ENCODE data around the gene RUSC1. TPM values are rescaled to one million over a fixed set of nuclear protein-coding genes. Genes with fewer than 3 reads are reported as not detected.
A peak's percentile ranks its signal among the peaks of the same experiment; 100 is the strongest.

RUSC1 gene
- total RNA-seq, 2 donors from 2014 or later, result 18.7 to 25.3 TPM

DNA sequence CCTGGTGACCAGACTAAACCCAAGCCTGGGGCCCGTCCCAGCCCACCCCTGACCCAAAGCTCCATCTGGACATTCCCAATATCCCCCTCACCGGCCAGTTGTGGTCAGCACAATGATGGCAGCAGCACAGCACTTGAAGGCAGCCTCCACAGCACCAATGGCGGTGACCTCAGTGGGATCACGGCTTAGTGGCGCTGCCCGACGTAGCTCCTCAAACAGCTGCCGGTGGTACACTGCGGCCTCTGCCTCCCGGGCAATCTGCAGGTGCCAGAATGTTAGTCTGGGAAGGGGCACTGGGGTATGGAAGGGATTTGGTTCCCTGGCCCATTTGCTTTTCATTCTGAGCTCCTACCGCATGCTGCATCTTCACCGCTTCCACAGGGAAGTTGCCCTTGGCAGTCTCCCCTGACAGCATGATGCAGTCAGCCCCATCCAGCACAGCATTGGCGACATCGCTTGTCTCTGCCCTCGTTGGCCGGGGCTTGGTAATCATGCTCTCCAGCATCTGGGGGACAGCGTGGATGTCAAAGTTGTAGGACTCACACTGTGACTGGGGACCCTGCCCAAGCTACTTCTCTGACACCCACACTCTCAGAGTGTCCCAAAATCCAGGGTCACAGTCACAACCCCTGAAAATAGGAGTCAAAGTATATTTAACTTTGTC lies 27.5 kb upstream of the RUSC1 start:
- DNase-seq, result no peak
- no peak for ATAC-seq
- intact Hi-C loops (cut with DNase I), result no loop called here

DNA sequence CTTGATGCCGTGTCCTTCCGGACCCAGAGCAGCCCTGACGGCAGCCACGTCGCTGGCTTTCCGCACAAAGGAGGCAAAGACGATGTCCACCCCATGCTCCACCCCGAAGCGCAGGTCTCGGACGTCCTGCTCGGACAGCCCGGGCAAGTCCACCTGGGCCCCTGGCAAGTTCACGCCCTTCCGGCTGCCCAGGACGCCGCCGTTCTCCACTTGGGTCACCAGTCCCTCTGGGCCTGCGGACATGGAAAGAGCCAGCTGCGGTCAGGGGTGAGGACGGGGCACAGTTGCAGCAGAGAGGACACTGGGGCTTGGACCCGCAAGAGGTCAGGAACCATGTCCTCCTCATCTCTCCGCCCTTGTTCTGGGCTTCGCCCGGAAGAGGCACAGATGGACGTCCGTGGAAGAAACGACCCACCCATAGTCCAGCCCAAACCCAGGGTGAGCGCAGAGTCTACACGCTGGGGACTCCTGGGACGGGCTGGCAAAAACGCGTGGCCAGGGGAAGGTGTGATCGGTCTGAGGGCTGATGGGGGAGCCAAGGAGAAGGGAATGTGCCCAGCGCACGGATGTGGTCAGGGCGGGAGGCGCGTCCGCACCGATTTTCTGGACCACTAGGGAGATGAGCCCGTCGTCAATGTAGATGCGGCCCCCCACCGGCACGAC lies 26.0 kb upstream of the RUSC1 start:
- ATAC-seq (peak; percentile 30 to 32), DNase-seq (no peak)
- intact Hi-C loops (cut with DNase I), result no loop called here

DNA sequence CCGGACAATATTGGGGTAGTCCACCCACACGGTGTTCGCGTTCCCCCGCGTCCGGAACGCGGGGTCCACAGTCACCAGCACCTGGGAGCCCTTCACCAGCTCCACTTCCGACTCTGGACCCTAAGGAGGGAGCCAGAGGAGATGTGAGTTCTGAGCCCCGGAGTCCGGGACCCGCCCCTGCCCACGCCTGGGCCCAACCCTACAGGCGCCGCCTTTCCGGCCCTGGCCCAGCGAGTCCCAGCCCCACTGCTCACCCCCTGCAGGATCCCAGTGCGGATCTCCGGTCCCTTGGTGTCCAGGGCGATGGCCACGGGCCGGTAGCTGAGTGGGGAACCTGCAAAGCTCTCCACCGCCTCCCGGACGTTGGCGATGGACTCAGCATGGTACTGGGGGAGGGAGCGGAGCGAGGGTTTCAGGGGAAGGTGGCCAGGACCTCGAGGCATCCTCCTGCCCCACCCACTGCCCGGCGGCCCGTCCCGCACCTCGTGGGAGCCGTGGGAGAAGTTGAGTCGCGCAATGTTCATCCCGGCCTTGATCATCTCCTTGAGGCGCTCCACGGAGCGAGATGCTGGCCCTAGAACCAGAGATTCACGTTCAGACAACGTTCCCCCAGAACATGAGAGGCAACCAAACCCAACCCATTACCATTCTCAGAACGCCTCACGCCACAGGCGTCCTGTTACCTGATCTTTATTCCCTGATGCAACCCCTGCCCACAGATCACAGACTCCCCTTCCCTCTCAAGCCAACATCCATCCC lies 25.3 kb upstream of the RUSC1 start:
- peak in 1 of 2 donors; percentile 61 for ATAC-seq
- intact Hi-C loops (cut with DNase I), result no loop called here
- no peak for DNase-seq

DNA sequence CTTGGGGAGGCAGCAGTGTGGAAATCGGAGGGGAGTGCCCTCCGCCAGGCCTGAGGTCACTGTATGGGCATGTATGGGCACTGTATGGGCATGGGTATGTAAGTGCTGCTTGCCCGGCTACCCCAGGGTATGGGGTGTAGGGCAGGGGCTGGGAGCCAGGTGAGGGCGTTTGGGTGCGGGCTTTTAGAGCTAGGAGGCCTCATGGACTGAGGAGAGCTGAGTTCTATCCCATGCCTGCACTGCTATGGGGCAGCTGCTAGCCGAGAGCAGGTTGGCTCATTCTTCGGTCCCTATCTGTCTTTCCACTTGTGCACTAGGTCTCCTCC lies 24.8 kb upstream of the RUSC1 start:
- intact Hi-C loops (cut with DNase I), result no loop called here
- ATAC-seq (no peak), DNase-seq (no peak)

DNA sequence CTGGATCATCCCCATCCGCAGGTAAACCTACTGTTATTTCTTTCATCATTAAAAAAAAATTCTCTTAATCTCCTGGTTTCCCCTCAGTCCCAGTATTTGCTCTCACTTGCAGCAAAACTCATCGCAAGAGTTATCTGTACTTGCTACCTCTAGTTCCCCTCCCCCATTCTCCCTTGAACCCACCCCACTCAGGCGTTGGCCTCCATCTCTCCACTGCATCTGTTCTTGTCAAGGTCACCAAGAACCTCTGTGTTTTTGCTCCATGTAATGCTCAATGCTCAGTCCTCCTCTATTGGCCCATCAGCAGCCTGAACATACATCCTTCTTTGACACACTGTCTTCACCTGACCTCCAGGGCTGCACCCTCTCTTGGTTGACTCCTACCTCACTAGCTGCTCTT lies 24.0 kb upstream of the RUSC1 start:
- DNase-seq (no peak), ATAC-seq (no peak)
- intact Hi-C loops (cut with DNase I), result no loop called here

DNA sequence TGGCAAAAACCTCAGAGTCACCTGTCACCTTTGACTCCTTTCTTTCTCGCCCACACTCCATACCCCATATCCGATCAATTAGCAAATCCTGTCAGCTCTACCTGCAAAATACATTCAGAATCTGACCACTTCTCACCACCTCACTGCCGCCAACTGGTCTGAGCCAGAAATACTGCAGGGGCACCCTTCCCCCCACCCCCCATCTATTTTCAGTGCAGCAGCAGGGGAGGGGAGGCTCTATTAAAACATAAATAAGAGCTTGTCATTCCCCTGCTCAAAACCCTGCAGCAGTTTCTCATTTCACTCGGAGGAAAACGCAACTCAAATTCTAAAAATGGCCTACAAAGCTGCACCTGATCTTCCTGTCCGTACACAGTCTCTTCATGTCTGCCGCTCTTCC lies 23.3 kb upstream of the RUSC1 start:
- intact Hi-C loops (cut with DNase I), result no loop called here
- DNase-seq, result no peak
- no peak for ATAC-seq

DNA sequence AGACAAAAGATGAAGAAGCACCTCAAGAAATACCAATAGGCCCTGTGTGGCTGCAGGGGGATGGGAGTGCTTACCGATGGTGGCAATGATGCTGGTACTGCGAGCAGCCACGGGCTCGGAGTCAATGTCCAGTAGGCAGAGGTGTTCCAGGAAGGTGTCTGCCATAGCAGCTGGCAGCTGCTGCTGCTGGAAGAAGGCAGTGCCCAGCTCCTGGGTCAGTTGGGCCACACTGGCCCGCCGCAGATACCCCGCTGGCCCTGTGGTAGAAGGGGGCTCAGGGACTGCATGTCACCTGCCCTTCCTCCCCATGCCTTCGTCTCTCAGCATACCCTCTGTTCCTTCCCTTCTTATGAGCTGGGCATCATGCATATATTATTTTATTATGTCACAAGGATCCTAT lies 20.7 kb upstream of the RUSC1 start:
- ATAC-seq, result no peak
- intact Hi-C loops (cut with DNase I), result no loop called here
- no peak for DNase-seq

DNA sequence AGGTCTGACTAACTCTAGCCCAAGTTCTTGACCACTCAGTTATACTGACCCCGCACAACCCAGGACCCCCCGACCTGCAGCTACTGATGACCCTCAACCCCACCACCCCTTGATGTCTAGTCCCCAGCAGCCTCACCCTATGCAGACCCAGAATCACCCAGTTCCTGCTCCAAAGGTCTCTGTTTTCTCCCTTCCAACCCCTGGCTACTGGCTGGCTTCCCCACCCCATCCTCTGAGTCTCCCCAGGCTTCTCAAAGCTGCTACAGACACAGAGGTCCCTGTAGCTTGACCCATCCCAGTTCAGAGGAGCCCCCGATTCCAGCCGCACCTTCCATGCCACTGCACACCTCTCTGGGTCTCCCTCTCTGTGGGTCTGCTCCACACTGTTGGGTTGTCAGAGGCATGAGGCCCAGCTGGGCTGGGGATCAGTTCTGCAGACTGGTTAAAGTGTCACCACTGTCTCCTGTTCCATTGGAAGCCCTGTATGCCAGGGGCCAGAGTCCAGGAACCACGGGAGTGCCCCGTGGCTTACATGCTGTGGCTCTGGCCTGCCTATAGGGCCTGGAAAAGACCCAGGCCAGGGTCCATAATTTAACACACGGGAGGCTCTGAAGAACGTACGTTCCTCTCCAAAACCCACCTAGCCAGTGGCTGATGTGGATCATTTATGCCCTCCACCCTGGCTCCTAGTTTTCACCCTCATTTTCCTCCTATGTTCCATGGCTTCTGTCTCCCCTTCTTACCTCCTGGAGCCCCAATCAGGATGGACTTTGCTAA lies 20.0 kb upstream of the RUSC1 start:
- DNase-seq (no peak), ATAC-seq (no peak)
- intact Hi-C loops (cut with DNase I), result no loop called here

DNA sequence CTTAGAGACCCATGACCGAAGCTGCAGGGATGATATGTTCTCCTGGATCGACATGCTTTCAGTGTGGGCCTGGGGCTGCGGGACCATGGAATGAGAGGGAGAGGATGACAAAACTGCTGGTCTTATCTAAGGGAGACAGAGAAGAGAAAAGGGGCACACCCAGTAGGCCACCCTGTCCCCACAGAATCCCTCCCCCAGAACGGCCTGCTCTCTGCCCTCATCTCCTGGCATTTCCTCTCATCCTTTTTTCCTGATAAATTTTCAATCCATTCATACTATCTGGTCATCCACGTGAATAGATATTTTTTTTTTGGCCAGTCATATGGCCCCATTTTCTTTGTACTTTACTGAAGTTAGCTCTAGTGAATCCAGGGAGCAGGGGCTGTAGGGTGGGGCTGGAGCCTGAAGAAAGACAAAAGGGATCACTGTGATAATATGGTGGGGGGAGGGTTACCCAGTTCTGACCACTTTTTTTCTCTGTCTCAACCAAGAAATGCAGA lies 19.3 kb upstream of the RUSC1 start, which contains the start of gene PKLR:
PKLR (minus strand) TSS at position 97 of the 500 bp plus-strand sequence; CDS start at position 54, 43 bp downstream.
- DNase-seq (no peak), ATAC-seq (no peak)
- intact Hi-C loops (cut with DNase I), result no loop called here

DNA sequence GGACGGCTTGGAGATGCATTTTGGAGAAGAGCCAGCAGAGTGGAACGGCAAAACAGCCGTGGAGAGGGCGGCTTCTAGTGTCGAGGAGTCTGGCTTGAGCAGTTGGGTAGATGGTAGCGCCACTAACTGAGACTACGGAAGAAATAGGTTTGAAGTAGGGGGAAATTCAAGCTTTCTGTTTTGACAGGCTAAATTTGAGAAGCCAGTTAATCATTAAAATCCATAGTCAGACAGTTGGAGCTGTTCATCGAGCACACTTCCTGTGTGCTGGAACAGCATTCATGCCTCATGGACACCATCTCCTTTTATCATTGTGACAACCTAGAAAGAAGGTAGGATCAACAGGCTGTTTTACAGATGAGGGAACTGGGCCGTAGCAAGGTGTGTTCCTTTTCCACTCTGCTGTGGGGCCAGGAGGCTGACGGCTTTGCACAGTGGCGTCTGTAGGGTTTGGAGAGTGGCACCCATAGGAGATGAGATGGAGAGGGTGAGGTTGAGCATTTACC lies 16.1 kb upstream of the RUSC1 start:
- intact Hi-C loops (cut with DNase I), result no loop called here
- no peak for ATAC-seq
- DNase-seq, result no peak

DNA sequence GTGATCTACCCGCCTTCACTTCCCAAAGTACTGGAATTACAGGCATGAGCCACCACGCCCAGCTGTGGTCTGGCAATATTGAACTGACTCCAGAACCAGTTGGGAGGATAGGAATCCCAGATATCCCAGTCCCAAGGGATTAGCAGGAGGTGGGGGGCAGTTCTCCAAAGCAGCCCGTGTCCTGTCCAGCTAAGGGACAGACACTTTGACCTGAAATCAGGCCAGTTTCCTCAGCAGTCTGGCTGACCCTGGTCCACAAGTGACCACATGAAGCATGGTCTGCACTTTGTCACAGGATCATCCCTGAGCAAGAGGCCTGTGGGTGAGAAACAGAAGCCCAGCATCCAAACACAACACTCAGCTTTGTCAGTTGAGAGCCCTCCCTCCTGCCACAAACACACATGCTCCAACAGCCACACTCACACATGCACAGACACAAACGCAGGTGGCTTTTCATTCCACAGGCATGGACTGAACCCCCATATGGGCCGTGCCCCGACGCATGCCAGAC lies 14.8 kb upstream of the RUSC1 start:
- intact Hi-C loops (cut with DNase I), result no loop called here
- DNase-seq (no peak), ATAC-seq (no peak)

DNA sequence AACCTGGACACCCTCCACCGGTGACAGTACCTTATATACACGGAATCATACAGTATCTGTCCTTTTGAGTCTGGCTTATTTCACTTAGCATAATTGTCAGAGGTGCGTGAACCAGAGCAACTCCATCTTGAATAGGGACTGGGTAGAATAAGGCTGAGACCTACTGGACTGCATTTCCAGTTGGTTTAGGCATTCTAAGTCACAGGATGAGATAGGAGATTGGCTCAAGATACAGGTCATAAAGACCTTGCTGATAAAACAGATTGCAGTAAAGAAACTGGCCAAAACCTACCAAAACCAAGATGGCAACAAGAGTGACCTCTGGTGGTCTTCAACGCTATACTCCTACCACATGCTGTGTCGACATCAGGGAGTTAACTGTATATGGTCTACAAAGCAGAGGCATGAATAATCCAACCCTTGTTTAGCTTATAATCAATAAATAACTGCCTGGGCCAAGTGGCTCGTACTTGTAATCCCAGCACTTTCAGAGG lies 13.4 kb upstream of the RUSC1 start:
- intact Hi-C loops (cut with DNase I), result no loop called here
- DNase-seq, result no peak
- ATAC-seq, result no peak

DNA sequence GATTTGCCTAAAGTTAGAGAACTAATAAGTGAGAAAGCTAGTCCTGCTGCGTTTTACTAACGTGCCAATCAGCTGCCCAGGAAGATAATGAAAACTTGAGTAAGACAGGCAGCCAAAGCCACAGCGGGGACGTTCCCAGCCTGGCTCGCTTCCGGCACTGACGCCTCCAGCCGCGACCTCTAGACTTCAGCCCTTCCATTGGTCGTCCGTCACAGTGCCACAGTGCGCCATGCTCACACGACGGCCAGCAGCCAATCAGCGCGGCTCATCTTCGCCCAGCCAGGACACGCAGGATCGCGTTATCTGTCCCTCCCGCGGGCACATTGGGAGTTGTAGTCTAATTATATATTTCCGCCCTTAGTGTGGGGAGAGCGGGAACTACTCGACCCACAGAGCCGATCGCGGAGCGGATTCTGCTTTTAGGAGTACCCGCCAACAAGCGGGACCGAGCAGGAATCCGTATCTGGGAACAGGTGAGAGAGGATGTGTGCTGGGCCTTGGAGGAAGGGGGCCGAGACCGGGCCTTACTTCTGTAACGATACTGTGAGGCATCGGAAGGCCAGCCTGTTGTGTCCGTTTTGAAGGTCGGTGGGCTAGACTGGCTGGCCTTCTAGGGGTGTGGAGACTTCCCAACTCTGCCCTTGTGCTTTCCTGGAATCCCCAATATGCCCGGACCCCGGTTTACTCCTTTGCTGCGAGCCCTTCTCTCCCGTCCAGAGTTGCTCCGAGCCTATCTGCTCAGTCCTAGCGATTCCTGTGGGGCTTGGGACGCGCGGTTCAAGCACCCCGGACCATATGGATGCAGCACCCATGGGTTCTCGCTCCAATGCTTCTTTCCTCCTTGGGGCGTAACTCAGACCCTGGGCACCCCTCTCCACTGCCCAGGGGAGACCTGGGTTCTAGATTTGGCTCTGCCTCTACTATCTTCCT lies 11.9 kb upstream of the RUSC1 start, which contains the start of gene FDPS:
FDPS (plus strand) TSS at position 374 of the 930 bp plus-strand sequence. CDS start 924 bp downstream, outside the sequence.
- peak; percentile 99 for DNase-seq
- peak; percentile 99 for ATAC-seq
- intact Hi-C loops (cut with DNase I), result loop anchor here in 1 of 2 donors (2.0 kb wide), 1 partner anchor 36 kb away; the partner anchor contains the start of gene CLK2

DNA sequence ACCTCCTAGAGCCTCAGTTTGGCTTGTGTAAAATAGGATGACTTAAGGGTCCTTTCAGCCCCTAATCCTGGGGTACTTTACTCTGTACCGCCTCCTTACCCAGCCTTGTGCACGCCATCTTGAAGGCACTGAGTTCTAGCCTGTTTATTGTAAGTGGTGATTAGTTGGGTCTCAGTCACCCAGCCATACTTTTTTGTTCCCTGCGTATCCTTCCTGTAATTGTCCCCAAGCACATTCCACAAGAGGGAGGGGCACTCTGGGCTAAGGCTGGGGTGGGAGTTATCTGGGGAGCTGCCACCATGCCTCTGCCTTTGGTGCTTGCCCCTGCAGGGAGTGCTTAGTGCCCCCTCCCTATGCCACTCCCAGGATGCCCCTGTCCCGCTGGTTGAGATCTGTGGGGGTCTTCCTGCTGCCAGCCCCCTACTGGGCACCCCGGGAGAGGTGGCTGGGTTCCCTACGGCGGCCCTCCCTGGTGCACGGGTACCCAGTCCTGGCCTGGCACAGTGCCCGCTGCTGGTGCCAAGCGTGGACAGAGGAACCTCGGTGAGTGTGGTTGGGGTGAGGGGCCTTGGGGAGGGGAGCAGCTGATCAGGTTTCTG lies 11.2 kb upstream of the RUSC1 start:
- DNase-seq (peak; percentile 59), ATAC-seq (peak in 1 of 2 donors; percentile 11)
- intact Hi-C loops (cut with DNase I), result loop anchor here in 1 of 2 donors (2.0 kb wide), 1 partner anchor 37 kb away; the partner anchor contains the start of gene CLK2

DNA sequence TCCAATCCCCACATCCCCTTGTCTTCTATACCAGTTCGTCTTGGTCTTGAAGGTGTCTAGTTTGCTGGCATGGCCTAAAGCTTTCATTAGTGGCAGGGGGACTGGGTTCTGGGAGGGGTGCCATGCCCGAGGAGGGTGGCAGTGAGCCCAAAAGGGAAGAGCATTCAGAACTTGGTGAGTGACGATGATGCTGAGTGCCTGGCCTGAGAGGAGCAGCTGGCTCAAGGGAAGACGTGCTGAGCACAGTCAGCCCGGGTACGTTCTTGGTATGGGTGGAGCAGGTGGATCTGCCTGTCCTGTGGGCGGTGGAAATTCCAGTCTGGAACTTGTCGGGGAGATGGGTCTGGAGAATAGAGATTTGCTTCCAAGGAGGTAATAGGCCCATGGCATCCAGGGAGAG lies 7.4 kb upstream of the RUSC1 start:
- intact Hi-C loops (cut with DNase I), result no loop called here
- DNase-seq (no peak), ATAC-seq (no peak)

DNA sequence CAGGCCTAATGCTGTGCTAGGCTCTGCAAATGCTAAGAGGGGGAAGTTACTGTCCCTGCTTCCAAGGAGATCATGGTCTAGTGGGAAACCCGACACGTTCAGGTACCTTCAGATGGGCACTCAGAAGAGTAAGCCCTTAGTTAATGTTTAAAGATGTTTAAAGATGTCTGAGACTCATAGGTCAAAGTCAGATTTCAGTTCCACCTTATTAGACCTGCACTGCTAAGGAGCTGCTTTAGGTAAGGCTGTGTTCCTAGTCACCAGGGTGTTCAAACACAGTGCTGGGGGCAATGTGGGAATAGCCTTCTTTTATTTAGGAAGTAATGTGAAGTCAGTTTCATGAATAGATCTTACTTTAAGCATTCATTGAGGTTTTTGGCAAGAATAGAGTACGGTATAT lies 3.8 kb upstream of the RUSC1 start:
- no peak for ATAC-seq
- intact Hi-C loops (cut with DNase I), result no loop called here
- no peak for DNase-seq

DNA sequence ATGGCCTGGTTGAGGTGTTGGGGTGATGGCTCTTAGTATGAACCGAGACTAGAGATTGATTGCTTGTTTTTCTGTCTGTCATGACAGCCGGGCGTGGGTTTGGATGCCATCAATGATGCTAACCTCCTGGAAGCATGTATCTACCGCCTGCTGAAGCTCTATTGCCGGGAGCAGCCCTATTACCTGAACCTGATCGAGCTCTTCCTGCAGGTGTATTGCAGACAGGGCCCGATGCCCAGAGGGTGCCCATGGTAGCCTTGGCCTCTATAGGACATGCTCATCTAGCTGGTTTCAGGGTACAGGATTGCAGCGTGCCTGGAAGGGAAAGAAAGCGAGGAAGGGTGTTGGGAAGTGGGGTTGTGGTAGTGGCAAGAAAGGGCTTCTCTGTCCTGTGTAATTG lies 2.6 kb upstream of the RUSC1 start:
- intact Hi-C loops (cut with DNase I), result no loop called here
- DNase-seq (no peak), ATAC-seq (no peak)
